Activated gamma-delta T cell (primary cell): ENCODE data around the gene ABTB2.

Experiments used
- DNase-seq: peaks from one replicate; lab custom pipeline; 2025; lab: John Stamatoyannopoulos, UW

The ABTB2 gene

DNA sequence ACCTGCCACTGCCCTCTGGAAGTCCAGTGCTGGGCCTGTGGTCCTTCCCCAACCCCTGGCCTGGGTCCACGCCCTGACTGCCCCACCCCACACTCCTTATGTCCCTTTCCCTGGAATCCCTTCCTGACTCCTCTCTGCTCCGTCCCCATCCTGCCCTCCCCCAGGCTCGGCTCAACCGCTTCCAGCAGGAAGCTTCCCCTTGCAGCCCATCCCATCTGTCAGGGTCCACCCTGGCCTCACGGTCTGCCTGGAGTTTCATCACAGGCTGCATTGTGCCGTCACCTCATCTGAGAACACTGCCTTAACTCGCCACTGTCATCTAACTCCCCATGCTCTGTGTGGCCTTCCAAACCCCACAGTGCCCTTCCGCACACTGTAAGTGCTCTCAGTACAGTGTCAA is 188.1 kb downstream of the ABTB2 start:
- no peak for DNase-seq

DNA sequence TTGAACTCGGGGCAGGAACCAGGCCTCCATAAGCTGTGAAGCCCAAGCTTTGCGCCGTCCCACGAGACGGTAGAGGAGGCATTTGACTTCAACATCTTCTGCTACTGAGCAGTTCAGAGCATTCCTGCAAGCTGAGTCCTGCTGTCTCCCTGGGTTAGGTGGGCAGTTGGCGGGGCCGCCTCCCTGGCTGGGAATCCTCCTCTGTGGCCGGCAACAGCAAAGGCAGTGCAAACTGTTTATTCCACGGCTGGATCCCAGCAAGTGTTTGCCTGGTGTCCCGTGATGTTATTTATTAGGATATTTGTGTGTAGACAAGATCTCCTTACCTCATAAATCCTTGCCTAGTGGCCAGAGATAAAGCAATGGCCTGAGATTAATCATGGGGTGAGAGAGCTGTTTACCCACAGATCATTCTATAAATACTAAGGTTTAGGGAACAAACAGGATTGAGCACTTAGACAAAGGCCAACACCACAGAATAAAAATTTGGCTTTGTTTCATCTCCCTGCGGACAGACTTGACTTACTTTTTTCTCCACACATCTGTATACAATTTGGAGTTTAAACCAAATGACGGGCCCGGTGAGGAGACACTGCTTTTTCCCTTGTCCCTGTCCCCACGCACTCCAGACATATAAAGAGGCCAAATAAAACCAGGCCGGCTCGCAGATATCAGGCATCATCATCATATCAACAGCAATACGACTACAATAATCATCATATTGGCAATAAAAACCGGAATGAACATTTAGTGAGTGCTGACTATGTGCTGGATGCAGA is 189.0 kb downstream of the ABTB2 start:
- DNase-seq, result no peak

DNA sequence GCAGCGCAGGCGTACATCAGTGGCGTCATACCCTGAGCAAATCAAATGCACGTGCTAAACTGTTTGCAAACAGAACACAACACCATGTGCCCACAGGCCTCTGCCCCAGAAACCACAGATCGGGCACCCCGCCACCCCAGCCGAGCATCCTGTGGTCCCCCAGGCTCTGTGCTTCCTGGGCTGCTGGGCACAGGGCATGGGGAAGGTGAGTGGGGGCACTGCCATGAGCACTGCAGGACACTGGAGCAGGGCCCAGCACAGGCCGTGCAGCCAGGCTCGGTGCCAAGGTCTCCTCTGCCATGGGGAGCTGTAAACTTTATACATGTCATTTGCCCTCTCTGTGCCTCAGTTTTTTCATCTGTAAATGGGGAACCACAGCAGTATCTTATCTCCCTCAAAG is 189.8 kb downstream of the ABTB2 start:
- DNase-seq, result no peak

DNA sequence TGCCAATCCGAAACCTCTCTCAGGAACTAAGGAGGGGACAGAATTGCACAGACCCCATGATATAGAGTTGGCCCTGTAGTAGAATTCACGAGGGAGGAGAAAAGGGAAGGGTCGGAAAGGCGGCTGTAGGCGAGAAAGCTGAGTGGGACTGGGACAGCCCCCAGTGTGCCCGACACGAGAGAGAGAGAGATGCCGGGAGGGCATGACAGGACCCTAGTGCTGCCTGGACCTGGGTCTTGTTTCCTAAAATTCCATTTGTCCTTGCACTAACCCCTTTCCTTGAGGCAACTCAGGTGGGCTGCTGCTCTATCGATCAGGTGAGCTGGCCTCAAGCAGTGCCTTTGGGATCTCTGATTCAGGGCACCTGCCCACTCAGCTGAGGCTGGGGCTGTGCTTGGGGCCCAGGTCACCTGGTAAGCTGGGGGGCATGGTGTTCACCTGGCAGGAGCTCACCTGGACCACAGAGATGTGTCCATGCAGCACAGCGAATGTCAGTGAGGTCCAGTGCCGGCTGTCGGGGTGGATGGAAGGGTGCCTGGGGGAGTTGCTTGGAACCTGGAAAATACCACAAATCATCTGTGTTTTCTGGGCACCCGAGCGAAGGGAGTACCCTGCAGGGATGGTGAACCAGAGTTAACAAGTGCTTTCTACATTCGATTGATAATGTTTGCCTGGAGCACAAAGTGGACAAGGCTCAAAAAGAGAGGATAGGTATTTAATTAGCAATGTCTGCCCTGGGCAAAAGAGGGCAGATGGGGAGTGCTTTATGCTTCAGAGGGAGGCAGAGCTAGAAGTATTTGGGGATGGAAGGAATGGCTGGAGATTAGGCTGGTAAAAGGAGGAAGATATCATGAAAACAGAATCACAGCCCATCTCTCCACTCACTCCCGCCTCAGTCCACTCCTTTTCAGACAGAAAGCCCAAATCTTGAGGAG is 190.7 kb downstream of the ABTB2 start:
- no peak for DNase-seq

DNA sequence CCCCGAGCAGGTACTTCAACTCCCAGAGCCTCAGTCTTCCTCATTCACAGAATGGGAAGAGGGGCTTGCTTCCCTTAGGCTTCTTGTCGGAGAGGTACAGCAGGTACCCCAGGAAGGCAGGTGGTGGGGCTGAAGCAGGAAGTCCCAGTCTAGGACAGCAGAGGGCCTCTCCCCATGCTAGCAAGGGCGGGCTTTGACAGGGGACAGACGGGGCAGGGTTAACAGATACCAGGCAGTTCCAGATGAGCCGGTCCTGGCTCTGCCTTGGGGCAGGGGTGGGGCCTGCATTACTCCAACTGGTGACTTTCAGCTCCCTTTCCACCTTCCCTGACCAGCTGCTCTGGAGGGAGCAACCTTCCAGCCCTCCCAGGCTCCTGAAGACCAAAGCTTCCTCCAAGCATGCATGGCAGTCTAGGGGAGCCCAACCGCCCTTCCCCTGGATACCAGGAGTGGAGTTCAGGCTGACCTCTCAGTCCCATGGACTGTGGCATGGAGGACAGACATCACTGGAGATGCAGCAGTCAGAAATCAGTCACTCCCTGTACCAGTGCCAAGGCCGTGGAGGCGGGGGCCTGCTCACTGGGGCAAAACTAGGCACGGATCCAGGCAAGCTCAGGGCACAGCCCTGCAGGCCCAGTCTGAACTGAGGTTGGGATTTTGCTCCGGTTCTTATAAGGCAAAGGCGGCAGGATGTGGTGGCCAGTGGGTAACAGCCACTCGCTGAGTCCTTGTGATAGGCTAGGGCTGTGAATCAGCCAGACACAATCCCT is 191.8 kb downstream of the ABTB2 start:
- no peak for DNase-seq

DNA sequence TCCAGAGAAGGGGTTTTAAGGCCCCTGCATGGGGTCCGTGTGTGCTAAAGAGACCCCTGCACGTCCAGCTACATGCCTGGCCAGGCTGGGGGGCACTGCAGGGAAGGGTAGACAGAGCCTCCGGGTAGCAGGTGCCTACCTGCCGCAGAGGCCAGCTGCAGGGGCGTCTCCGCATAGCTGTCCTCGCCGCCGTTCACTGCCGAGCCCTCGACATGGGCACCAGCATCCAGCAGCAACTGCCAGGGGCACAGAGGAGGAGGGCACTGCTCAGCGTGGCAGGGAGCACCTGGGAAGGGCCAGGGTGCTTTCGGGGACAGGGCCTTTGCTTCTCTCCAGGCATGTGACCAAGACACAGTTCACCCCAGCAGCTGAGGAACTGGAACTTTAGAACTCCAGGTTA is 192.7 kb downstream of the ABTB2 start:
- DNase-seq, result no peak

DNA sequence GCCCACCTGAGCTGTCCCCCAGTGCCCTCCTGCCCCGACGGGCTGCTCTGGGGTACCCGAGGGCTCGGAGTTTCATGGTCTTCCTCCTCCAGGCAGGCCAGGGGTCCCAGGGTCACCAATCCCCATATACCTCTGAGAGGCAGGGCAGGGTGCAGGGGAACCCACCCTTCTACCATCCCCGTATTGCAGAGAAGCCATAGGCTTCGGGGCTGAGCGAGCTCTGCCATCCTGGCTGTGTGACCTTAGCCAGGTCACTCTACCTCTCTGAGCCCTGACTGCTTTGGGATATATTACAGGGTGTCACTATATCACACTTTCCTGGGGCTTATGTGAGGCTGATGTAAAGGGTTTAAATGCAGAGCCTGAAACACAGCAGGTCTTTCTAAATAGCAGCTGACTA is 195.0 kb downstream of the ABTB2 start:
- no peak for DNase-seq

DNA sequence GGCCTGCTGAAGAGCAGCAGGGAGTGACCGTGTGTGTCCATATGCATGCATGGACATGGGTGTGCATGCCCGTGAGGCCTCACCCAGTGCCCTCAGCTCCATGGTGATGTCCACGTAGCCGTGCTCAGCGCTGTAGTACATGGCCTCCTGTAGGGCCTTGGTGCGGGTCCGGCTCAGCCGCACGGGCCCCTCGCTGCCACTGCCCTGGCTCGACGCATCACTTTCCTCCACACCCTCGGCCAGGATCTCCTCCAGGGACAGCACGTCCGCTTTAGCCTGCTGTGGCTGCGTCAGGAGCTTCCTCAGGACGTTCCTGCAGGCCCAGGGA is 195.4 kb downstream of the ABTB2 start:
- DNase-seq, result no peak

DNA sequence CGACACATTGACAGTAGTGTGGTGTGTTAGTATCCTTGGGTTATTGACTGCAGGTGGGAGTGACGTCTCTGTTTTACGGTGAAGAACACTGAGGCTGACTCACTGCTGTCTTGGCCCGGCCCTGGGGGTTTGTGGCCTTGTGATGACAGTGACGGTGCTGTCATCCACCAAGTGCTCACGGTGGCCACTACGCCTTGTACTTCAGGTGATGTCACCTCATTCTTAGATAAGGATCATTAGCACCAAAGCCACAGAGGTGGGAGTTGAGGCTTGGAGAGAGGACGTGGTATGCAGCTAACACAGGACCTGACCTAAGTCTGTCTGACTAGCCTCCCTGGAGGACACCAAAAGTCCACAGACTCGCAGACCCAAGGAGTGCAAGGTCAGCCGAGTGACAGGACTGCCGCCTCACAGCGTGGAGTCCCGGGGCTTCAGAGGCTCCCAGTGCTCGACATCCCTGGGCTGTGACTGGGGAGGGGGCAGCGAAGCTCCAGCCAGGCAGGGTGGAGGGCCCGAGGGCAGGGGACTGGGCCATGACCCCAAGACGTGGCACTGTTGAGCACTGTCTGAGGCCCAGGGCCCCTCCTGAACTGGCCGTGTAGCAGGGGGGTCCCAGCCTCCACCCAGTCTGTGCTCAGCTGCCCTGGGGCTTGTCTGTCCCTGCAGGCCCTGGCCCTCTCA is 195.9 kb downstream of the ABTB2 start:
- DNase-seq, result no peak

DNA sequence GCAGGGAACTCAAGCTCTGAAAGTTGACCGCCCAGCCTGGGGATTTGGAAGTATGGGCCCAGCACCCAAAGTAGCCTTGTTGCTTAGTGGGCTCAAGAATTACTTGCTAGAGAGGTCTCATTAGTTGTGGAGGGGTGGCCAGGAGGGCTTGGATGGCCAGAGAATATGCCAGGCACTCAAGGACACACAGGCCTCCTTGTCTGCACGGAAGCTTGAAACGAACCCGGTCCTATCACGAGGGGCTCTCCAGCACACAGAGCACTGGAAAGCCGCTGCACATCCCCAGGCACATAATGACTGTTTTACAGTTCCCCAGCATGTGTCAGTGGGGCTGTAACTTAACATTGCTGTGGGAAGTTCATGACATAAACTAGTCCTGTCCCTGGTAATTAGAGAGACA is 196.4 kb downstream of the ABTB2 start:
- no peak for DNase-seq

DNA sequence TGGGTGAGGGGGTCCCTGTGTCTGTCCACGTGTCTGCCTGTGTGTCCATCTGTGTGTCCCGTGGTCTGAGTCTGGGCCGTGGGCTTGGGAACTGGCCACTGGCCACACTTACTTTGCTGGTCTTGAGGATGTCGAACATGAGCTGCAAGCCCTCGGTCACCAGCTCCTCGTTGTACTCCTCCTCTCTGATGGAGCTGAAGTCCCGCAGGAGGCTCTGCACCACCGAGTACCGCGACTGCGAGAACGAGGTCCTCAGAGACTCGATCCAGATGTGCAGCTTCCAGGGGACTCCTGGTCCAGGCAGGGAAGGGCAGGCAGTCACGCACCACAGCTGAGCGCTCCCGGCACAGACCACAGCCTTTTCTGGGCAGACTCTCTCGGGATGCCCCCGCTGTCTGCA is 197.0 kb downstream of the ABTB2 start:
- no peak for DNase-seq

DNA sequence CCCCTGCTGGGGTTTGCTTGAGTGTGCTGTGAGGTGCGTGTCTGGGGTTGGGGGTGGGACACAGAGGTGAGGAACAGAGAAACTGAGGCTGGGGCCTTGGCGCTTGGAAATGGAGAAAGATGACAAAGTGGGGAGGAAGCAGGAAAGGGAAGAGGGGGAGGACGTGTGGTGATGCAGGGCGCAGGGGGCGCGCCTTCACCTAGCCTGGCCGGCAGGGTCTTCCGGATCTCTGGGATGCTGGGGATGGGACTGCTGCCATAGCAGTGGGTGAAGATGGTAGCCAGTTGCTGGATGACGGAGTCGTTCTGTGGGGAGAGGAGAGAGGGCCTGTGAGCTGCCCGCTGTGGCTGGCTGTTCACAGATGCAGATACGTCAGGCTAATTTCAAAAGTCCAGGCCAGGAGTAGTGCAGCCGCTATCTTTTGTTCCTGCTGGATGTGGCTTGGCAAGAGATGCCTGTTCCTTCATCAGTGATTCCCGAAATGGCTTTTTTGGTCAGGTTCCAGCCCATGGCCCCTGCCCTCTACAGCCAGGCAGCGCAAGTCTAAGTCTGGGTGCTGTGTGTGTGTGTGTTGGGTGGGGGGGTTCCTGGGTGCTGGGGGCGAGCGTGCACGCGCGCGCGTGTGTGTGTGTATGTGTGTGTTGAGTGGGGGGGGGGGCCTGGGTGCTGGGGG is 197.6 kb downstream of the ABTB2 start:
- DNase-seq, result no peak

DNA sequence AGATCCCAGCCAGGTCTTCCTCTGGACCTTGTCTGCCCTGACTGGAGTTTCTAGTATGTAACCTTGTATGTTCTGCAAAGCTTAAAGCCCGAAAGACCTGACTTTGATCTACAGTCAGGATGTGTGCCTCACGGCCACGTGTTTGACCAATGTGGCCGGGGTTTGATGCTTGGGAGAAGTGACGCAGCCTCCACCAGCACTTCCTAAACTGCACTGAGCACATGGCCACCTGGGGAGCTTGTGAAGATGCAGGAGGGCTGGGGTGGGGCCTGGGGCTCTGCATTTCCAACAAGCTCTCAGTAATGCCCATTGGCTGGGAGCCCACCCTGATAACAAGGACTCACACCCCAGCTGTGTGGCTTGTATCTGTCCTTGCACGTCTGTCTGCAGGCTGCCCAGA is 199.1 kb downstream of the ABTB2 start:
- DNase-seq, result no peak

DNA sequence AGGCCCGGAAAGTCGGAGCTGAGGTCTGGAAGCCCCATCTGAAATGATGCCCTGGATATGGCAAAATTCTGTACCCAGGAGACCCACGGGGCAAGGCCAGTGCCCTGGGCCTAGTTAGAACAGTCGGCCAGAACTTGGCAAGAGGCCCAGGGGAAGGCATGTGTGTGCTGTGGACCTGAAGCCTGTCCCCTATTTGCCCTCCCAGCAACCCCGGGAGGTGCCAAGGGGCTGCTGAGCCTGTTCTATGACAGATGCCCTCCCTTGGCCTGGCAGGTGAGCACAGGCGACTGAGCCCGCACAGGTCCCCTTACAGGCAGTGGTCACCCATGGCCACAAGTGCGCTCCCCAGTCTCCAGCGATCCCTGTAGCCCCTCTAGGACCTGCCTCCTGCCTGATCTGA is 200.6 kb downstream of the ABTB2 start:
- no peak for DNase-seq

DNA sequence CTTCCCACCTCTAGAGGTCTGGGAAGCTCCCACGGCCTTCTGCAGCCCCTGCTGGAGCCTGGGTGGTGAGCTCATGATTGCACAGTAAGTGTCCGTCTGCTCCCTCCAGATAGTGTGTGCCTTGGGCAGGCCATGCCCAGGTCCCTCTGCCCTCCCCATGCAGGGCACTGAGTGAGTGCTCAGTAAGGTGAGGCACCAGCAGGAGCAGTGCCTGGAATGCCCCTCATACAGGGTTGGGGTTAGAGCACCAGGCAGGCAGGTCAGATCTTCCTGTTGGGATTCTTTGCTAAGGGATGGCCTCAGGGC is 202.1 kb downstream of the ABTB2 start:
- DNase-seq, result no peak

DNA sequence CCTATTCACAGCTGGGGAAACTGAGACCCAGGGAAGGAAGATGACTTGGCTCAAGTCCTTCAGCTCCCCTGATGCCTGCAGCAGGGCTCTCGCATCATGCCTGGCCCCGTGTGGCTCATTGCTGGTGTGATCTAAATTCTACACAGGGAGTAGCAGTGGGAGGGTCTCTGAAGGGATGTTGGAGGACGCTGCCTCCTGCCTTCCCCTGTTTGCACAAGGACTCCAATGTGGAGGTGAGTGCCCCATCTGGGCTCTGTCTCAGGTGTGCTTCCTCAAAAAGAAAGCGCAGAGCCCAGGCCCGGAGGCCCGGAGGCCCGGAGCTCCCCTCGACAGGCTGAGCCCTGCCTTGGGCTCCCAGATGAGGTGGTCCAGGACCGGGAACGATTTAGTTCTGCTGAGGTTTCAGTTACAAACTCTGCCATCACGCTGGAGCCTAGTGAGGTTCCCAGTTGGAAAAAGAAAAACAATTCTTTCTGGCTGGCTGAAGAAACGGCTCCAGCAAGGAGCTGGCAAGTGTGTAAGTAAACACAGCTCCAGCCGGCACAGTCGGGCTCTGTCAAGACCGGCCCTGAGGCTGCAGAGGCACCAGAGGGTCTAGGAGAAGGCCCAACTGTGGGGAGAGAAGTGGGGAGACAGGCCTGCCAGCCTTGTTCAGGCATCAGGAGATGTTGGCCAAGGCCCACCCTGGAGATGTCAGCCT is 202.6 kb downstream of the ABTB2 start:
- DNase-seq, result no peak

DNA sequence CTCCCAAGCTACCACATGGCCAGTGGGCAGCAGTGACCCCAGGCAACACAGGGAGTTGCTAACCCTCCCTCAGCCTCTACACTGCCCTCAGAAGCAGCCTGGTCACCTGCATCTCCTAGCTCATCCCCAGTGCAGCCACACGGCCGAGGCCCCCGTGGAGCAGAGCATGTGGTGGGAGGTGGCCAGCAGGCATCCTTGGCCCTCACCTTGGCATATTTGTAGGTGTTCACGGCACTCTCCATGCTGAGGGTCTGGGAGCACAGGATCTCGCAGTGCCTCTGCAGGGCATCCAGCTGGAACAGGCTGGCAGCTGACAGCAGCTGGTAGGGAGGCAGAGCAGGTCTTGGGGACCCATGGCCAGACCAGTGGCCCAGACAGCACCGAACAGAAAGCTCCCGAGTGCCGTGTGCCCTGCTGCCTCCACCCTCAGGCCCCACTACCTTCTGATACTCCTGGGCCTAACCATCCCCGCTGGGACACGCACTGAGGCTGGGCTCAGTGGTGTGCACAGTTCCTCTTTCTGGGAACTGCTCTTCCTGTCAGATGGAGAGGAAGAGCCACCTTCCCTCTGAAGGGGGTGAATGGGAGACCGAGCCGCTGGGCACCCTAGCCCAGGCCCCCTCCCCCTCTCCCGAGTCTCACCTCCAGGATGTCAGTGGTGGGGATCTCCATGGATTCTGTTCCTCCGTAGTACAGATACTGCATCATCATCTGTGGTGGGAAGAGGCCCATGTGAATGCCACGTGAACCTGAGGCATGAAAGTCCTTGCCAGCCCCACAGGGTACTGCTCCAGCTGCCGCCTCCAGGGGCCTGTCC is 203.5 kb downstream of the ABTB2 start:
- no peak for DNase-seq

DNA sequence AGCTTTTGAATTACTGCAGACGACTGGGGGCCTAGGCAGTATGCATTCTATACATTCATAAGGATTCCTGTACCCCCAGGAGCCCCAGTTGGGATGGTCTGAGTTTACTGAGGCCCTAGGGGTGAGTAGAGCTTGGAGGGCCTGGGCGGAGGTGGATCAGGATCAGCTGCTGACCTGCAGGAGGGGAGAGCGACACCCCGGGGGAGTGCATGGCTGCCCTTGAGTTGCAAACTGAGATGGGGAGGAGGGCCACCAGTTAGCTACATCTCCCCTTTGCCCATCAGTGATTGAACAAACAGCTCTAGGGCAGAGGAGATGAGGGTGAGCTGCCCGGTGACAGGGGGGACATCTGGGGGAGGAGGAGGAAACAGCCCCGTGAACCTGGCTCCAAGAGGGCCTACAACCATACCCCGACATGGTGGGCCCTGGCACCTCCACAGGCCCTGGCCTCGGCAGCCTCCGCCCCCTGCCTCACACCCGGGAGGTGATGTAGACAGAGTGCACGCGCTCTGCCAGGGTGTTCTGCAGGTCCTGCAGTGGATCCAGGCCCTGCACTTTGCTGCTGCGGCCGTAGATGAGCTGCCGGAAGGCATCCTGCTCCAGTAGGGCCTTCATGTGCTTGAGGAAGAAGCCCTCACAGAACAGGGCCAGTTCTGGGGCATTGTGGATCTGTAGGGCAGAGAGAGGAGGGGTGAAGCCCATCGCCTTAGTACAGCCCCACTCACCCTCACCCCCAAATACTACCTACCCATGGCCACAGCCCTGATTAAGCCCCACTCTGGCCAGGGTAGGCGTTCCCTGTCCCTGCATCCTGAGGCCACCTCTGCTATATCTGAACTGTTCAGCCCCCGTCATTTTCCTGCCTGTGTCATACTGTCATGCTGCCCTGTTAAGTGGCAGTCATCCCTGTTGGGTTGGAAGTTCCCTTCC is 205.6 kb downstream of the ABTB2 start:
- no peak for DNase-seq

DNA sequence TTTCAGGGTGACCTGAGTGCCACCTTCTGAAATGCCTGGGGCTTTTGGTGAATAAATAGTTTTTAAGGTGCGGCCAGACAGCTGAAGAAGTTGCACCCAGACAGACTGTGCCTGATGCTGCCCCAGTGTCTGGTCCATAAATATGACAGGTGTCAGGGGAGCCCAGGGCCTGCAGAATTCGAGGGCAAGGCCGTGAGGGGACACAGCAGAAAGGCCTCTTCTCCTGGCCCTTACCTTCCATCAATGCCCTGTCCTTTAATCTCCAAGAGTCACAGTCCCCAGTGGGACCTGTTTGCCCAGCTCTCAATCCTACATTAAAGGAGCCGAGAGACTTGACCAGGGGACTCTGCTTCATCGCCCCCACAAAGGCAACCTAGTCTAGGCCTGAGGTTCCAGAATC is 206.6 kb downstream of the ABTB2 start:
- no peak for DNase-seq
